GM12878 (cell line): ENCODE measurements around the gene ZFR. TPM values are rescaled to one million over a fixed set of nuclear protein-coding genes. Genes with fewer than 3 reads are reported as not detected.

Source experiments
- CBX5 ChIP-seq: sonication (generic); IDR thresholded peaks from 2 replicates; pipeline ENCODE4 v1.6.1; 2016; ENCODE audit warnings: low read depth, moderate library complexity, mild to moderate bottlenecking, inconsistent platforms
- ETV6 ChIP-seq, 2 experiments: fragments of 450-650 bp in 1 of 2; IDR thresholded peaks in 1 of 2; conservative IDR thresholded peaks in 1 of 2; 2 replicates each; pipeline ENCODE4 v1.6.1; 2014; ENCODE audit warnings: antibody characterized with exemption in 1 of 2, borderline replicate concordance in 1 of 2, low read depth in 1 of 2, mild to moderate bottlenecking in 1 of 2, moderate library complexity in 1 of 2
- FOXM1 ChIP-seq: IDR thresholded peaks from 2 replicates; pipeline ENCODE4 v1.6.1; 2012; ENCODE audit warnings: low read depth, mild to moderate bottlenecking, inconsistent platforms, low read length, moderate library complexity
- GABPA ChIP-seq: IDR thresholded peaks from 2 replicates; pipeline ENCODE4 v1.6.1; 2014; ENCODE audit warnings: antibody characterized with exemption, low read depth, mild to moderate bottlenecking, inconsistent platforms
- NFYB ChIP-seq: IDR thresholded peaks from 2 replicates; pipeline ENCODE4 v1.6.1; 2011; ENCODE audit warnings: low read depth, mild to moderate bottlenecking, low read length, improper control_type of control experiment, moderate library complexity; ENCODE audit not compliant: insufficient read depth
- PAX8 ChIP-seq: fragments of 450-650 bp; IDR thresholded peaks from 2 replicates; pipeline ENCODE4 v1.6.1; 2017; ENCODE audit warnings: mild to moderate bottlenecking, moderate library complexity
- RCOR1 ChIP-seq: conservative IDR thresholded peaks from 2 replicates; pipeline ENCODE4 v1.6.1; 2012; ENCODE audit warnings: low read depth, low read length, improper control_type of control experiment
- RUNX3 ChIP-seq: IDR thresholded peaks from 2 replicates; pipeline ENCODE4 v1.6.1; 2012; ENCODE audit warnings: low read length, inconsistent platforms
- STAT1 ChIP-seq: fragments of 450-650 bp; conservative IDR thresholded peaks from 2 replicates; pipeline ENCODE4 v1.6.1; 2014; ENCODE audit warnings: antibody characterized with exemption, mild to moderate bottlenecking
- SUPT20H ChIP-seq: IDR thresholded peaks from 2 replicates; pipeline ENCODE4 v1.6.1; 2011; ENCODE audit warnings: low read depth, mild to moderate bottlenecking, low read length, moderate library complexity, borderline replicate concordance; ENCODE audit not compliant: control insufficient read depth
- TAF1 ChIP-seq: IDR thresholded peaks from 2 replicates; pipeline ENCODE4 v1.6.1; 2011; ENCODE audit warnings: mild to moderate bottlenecking, low read depth, low read length, borderline replicate concordance
- ZNF384 ChIP-seq: IDR thresholded peaks from 2 replicates; pipeline ENCODE4 v1.6.1; 2012; ENCODE audit warnings: low read depth, mild to moderate bottlenecking, low read length, improper control_type of control experiment, borderline replicate concordance
- polyA plus RNA-seq, 11 experiments: library from polyadenylated mRNA; depleted of rRNA in 4 of 11; unstranded in 6 of 11; stranded (reverse) in 5 of 11; fragments of >200 nt; fragmentation: Nextera tagmentation in 4 of 11; fragmentation: Illumina TruSeq in 1 of 11; extraction: Ambion mirVana in 4 of 11; extraction: Trizol in 1 of 11; gene quantifications; 1 replicate in 1 of 11; 2 replicates in 10 of 11; pipeline versions ENCODE4 v1.2.1 to v1.2.3, GENCODE V29; 2011 to 2016; ENCODE audit warnings: inconsistent platforms in 2 of 11, missing spikeins in 2 of 11, low read depth in 1 of 11
- total RNA-seq, 4 experiments: library from RNA; depleted of rRNA in 3 of 4; stranded (reverse); fragments of >200 nt in 3 of 4; fragmentation: Illumina TruSeq in 1 of 4; extraction: Trizol in 1 of 4; gene quantifications; 2 replicates each; pipeline versions ENCODE4 v1.2.1 to v1.2.3, GENCODE V29; 2013 to 2021
- TF ChIP-seq, protein P1 (sequence below): fragments of 450-650 bp; IDR thresholded peaks from 2 replicates; pipeline ENCODE4 v1.6.1; 2017; ENCODE audit warnings: mild to moderate bottlenecking, low read depth, inconsistent platforms; ENCODE audit not compliant: poor library complexity, severe bottlenecking
- TF ChIP-seq, protein P2 (sequence below): IDR thresholded peaks from 2 replicates; pipeline ENCODE4 v1.6.1; 2012; ENCODE audit warnings: low read depth, low read length, improper control_type of control experiment
- TF ChIP-seq, protein P3 (sequence below): IDR thresholded peaks from 2 replicates; pipeline ENCODE4 v1.6.1; 2011; ENCODE audit warnings: low read depth, mild to moderate bottlenecking, low read length, moderate library complexity, borderline replicate concordance; ENCODE audit errors: extremely low read depth
- TF ChIP-seq, protein P4 (sequence below): fragments of 450-650 bp; formaldehyde crosslinking; IDR thresholded peaks from 2 replicates; pipeline ENCODE4 v1.4.0; 2020; ENCODE audit warnings: mild to moderate bottlenecking, moderate library complexity
- TF ChIP-seq, protein P5 (sequence below), 3 experiments: IDR thresholded peaks in 2 of 3; conservative IDR thresholded peaks in 1 of 3; 2 replicates each; pipeline ENCODE4 v1.5.1; 2011; ENCODE audit warnings: low read depth in 3 of 3, low read length in 3 of 3, mild to moderate bottlenecking in 3 of 3, control low read depth in 2 of 3, moderate library complexity in 2 of 3, inconsistent platforms in 1 of 3, mixed read lengths in 1 of 3; ENCODE audit not compliant: control insufficient read depth in 2 of 3, insufficient read depth in 1 of 3; ENCODE audit errors: extremely low read depth in 1 of 3
- TF ChIP-seq, protein P6 (sequence below): IDR thresholded peaks from 2 replicates; pipeline ENCODE4 v1.6.1; 2012; ENCODE audit warnings: low read depth, low read length, improper control_type of control experiment

The ZFR gene
- total and polyA plus RNA-seq, 10 of the 15 experiments (the other 5 are each of a cell fraction or from before 2014, with no cell fraction given) = 33.7 to 90.6 (median 72.9) TPM

DNA sequence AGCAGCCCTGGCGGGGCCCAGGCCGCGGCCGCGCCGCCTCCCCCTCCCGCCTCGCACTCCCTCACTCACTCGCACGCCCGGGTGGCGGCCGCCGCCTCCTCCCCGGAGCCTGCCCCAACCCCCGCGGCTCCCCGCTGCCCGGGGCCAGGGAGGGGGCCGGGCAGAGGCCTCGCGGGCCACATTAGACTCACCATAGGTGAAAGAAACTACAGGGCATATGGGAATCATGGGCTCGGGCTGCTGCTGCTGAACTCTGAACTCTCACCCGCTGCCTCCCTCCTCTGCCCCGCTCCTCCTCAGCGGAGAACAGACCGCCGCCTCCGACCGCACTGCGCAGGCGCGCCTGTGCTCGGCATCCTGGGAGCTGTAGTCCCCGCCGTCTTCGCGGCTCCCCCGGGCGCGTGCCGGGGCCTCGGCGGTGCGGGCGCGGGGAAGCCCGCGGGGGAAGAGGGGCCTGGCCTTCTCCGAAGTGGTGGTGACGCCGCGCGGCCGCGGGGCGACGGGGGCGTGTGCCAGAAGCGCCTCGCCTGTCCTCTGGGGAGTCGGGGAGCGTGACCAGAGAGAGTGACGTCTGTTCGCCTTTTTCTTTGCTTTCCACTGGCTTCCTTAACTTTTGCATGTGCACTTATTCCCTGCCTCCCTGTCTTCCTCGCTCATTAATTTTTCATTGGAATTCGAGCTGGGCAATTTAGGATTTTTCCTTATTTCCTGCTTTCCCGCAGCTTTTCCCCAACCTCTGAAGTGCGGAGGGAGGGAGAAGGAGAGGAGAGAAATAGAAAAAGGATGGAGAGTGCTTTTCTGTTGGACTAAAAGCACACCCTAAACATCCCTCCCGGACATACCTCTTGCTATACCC lies at the start of gene ZFR (continued):
- TF ChIP-seq, protein P1, sequence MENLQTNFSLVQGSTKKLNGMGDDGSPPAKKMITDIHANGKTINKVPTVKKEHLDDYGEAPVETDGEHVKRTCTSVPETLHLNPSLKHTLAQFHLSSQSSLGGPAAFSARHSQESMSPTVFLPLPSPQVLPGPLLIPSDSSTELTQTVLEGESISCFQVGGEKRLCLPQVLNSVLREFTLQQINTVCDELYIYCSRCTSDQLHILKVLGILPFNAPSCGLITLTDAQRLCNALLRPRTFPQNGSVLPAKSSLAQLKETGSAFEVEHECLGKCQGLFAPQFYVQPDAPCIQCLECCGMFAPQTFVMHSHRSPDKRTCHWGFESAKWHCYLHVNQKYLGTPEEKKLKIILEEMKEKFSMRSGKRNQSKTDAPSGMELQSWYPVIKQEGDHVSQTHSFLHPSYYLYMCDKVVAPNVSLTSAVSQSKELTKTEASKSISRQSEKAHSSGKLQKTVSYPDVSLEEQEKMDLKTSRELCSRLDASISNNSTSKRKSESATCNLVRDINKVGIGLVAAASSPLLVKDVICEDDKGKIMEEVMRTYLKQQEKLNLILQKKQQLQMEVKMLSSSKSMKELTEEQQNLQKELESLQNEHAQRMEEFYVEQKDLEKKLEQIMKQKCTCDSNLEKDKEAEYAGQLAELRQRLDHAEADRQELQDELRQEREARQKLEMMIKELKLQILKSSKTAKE = no peak
- TF ChIP-seq, protein P2, sequence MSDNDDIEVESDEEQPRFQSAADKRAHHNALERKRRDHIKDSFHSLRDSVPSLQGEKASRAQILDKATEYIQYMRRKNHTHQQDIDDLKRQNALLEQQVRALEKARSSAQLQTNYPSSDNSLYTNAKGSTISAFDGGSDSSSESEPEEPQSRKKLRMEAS = peak; percentile 99
- TF ChIP-seq SUPT20H (no peak), STAT1 (peak; percentile 75; the same call in 1 of the 2 replicates), RCOR1 (no peak), CBX5 (peak; percentile 64; the same call in 1 of the 2 replicates), ZNF384 (no peak), TAF1 (peak; percentile 40), PAX8 (no peak), GABPA (no peak), RUNX3 (peak; percentile 57), NFYB (no peak), ETV6 (conservative IDR thresholded peaks at IDR 0.05 in 1 of 2, IDR thresholded peaks at IDR 0.05 in 1 of 2; ENCODE audit: borderline replicate concordance in 1 of 2, low read depth in 1 of 2) (no peak), FOXM1 (no peak)
- TF ChIP-seq, protein P3, sequence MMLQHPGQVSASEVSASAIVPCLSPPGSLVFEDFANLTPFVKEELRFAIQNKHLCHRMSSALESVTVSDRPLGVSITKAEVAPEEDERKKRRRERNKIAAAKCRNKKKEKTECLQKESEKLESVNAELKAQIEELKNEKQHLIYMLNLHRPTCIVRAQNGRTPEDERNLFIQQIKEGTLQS = no peak
- TF ChIP-seq, protein P4, sequence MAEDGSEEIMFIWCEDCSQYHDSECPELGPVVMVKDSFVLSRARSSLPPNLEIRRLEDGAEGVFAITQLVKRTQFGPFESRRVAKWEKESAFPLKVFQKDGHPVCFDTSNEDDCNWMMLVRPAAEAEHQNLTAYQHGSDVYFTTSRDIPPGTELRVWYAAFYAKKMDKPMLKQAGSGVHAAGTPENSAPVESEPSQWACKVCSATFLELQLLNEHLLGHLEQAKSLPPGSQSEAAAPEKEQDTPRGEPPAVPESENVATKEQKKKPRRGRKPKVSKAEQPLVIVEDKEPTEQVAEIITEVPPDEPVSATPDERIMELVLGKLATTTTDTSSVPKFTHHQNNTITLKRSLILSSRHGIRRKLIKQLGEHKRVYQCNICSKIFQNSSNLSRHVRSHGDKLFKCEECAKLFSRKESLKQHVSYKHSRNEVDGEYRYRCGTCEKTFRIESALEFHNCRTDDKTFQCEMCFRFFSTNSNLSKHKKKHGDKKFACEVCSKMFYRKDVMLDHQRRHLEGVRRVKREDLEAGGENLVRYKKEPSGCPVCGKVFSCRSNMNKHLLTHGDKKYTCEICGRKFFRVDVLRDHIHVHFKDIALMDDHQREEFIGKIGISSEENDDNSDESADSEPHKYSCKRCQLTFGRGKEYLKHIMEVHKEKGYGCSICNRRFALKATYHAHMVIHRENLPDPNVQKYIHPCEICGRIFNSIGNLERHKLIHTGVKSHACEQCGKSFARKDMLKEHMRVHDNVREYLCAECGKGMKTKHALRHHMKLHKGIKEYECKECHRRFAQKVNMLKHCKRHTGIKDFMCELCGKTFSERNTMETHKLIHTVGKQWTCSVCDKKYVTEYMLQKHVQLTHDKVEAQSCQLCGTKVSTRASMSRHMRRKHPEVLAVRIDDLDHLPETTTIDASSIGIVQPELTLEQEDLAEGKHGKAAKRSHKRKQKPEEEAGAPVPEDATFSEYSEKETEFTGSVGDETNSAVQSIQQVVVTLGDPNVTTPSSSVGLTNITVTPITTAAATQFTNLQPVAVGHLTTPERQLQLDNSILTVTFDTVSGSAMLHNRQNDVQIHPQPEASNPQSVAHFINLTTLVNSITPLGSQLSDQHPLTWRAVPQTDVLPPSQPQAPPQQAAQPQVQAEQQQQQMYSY (CRISPR knock-in tag) = no peak
- TF ChIP-seq, protein P5, sequence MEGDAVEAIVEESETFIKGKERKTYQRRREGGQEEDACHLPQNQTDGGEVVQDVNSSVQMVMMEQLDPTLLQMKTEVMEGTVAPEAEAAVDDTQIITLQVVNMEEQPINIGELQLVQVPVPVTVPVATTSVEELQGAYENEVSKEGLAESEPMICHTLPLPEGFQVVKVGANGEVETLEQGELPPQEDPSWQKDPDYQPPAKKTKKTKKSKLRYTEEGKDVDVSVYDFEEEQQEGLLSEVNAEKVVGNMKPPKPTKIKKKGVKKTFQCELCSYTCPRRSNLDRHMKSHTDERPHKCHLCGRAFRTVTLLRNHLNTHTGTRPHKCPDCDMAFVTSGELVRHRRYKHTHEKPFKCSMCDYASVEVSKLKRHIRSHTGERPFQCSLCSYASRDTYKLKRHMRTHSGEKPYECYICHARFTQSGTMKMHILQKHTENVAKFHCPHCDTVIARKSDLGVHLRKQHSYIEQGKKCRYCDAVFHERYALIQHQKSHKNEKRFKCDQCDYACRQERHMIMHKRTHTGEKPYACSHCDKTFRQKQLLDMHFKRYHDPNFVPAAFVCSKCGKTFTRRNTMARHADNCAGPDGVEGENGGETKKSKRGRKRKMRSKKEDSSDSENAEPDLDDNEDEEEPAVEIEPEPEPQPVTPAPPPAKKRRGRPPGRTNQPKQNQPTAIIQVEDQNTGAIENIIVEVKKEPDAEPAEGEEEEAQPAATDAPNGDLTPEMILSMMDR (IDR thresholded peaks at IDR 0.05 in 2 of 3, conservative IDR thresholded peaks at IDR 0.05 in 1 of 3; ENCODE audit: control insufficient read depth in 2 of 3, extremely low read depth in 1 of 3, insufficient read depth in 1 of 3, low read depth in 3 of 3, low read length in 3 of 3) = no peak
- TF ChIP-seq, protein P6, sequence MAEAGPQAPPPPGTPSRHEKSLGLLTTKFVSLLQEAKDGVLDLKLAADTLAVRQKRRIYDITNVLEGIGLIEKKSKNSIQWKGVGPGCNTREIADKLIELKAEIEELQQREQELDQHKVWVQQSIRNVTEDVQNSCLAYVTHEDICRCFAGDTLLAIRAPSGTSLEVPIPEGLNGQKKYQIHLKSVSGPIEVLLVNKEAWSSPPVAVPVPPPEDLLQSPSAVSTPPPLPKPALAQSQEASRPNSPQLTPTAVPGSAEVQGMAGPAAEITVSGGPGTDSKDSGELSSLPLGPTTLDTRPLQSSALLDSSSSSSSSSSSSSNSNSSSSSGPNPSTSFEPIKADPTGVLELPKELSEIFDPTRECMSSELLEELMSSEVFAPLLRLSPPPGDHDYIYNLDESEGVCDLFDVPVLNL = no peak
